Measurements from ENCODE around the gene ARHGAP26.

DNA sequence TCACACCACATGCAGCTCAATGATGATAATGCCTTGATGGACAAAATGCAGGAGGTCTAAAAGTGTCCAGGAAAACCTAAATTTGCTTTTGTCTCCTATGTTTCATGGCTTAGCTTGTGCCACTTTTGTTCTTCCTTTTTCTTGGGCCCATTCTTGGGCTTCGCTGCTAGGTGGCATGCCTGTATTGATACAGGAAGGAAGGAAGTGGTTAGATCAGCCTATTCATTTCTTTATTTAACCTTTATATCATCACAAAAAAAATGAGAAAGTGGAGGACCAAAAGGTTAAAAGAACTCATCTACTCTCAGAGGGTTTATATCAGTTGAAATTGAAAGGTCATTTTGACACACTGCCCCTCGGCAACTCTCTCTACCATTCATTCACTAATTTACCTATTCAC lies 260.2 kb downstream of the ARHGAP26 start:
- TF ChIP-seq, protein P1, sequence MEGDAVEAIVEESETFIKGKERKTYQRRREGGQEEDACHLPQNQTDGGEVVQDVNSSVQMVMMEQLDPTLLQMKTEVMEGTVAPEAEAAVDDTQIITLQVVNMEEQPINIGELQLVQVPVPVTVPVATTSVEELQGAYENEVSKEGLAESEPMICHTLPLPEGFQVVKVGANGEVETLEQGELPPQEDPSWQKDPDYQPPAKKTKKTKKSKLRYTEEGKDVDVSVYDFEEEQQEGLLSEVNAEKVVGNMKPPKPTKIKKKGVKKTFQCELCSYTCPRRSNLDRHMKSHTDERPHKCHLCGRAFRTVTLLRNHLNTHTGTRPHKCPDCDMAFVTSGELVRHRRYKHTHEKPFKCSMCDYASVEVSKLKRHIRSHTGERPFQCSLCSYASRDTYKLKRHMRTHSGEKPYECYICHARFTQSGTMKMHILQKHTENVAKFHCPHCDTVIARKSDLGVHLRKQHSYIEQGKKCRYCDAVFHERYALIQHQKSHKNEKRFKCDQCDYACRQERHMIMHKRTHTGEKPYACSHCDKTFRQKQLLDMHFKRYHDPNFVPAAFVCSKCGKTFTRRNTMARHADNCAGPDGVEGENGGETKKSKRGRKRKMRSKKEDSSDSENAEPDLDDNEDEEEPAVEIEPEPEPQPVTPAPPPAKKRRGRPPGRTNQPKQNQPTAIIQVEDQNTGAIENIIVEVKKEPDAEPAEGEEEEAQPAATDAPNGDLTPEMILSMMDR (IDR thresholded peaks at IDR 0.05 in 8 of 11, conservative IDR thresholded peaks at IDR 0.05 in 3 of 11): no peak
- TF ChIP-seq POLR2AphosphoS5 (IDR thresholded peaks at IDR 0.05): no peak
